ENCODE data around the gene MYO1H.
"Not testable (repeated sequence)": the region's sequence is repeated elsewhere in the genome, so short reads cannot be mapped to it uniquely, and the experiment has no call there.

DNA sequence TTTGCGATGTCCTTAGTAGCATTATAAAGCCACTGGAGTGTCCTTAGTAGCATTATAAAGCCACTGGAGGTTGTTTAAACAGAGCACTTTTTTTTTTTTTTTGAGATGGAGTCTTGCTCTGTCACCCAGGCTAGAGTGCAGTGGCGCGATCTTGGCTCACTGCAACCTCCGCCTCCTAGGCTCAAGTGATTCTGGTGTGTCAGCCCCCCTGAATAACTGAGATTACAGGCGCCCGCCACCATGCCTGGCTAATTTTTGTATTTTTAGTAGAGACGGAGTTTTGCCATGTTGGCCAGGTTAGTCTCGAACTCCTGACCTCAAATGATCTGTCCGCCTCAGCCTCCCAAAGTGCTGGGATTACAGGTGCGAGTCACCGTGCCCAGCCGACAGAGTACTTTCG, 92.3 kb downstream of the MYO1H start:
- TF ChIP-seq, protein P1, sequence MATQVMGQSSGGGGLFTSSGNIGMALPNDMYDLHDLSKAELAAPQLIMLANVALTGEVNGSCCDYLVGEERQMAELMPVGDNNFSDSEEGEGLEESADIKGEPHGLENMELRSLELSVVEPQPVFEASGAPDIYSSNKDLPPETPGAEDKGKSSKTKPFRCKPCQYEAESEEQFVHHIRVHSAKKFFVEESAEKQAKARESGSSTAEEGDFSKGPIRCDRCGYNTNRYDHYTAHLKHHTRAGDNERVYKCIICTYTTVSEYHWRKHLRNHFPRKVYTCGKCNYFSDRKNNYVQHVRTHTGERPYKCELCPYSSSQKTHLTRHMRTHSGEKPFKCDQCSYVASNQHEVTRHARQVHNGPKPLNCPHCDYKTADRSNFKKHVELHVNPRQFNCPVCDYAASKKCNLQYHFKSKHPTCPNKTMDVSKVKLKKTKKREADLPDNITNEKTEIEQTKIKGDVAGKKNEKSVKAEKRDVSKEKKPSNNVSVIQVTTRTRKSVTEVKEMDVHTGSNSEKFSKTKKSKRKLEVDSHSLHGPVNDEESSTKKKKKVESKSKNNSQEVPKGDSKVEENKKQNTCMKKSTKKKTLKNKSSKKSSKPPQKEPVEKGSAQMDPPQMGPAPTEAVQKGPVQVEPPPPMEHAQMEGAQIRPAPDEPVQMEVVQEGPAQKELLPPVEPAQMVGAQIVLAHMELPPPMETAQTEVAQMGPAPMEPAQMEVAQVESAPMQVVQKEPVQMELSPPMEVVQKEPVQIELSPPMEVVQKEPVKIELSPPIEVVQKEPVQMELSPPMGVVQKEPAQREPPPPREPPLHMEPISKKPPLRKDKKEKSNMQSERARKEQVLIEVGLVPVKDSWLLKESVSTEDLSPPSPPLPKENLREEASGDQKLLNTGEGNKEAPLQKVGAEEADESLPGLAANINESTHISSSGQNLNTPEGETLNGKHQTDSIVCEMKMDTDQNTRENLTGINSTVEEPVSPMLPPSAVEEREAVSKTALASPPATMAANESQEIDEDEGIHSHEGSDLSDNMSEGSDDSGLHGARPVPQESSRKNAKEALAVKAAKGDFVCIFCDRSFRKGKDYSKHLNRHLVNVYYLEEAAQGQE (IDR thresholded peaks at IDR 0.05; ENCODE audit: unreplicated experiment): not testable (repeated sequence)
- TF ChIP-seq, protein P2, sequence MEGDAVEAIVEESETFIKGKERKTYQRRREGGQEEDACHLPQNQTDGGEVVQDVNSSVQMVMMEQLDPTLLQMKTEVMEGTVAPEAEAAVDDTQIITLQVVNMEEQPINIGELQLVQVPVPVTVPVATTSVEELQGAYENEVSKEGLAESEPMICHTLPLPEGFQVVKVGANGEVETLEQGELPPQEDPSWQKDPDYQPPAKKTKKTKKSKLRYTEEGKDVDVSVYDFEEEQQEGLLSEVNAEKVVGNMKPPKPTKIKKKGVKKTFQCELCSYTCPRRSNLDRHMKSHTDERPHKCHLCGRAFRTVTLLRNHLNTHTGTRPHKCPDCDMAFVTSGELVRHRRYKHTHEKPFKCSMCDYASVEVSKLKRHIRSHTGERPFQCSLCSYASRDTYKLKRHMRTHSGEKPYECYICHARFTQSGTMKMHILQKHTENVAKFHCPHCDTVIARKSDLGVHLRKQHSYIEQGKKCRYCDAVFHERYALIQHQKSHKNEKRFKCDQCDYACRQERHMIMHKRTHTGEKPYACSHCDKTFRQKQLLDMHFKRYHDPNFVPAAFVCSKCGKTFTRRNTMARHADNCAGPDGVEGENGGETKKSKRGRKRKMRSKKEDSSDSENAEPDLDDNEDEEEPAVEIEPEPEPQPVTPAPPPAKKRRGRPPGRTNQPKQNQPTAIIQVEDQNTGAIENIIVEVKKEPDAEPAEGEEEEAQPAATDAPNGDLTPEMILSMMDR (conservative IDR thresholded peaks at IDR 0.05; ENCODE audit: low read depth in 2 of 2): not testable (repeated sequence)
- TF ChIP-seq POLR2AphosphoS5 (IDR thresholded peaks at IDR 0.05; ENCODE audit: low read depth); EZH2 (IDR thresholded peaks at IDR 0.05; ENCODE audit: low read depth, unreplicated experiment); JUNB (IDR thresholded peaks at IDR 0.05; ENCODE audit: unreplicated experiment); CREB1 (CRISPR knock-in tag; IDR thresholded peaks at IDR 0.05; ENCODE audit: low read depth); NANOG (IDR thresholded peaks at IDR 0.05; ENCODE audit: borderline replicate concordance); EZH2phosphoT487 (IDR thresholded peaks at IDR 0.05; ENCODE audit: unreplicated experiment); STAT1 (IDR thresholded peaks at IDR 0.05; ENCODE audit: unreplicated experiment): not testable (repeated sequence)
- TF ChIP-seq, protein P3, sequence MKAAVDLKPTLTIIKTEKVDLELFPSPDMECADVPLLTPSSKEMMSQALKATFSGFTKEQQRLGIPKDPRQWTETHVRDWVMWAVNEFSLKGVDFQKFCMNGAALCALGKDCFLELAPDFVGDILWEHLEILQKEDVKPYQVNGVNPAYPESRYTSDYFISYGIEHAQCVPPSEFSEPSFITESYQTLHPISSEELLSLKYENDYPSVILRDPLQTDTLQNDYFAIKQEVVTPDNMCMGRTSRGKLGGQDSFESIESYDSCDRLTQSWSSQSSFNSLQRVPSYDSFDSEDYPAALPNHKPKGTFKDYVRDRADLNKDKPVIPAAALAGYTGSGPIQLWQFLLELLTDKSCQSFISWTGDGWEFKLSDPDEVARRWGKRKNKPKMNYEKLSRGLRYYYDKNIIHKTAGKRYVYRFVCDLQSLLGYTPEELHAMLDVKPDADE (IDR thresholded peaks at IDR 0.05): not testable (repeated sequence)
- TF ChIP-seq, protein P4, sequence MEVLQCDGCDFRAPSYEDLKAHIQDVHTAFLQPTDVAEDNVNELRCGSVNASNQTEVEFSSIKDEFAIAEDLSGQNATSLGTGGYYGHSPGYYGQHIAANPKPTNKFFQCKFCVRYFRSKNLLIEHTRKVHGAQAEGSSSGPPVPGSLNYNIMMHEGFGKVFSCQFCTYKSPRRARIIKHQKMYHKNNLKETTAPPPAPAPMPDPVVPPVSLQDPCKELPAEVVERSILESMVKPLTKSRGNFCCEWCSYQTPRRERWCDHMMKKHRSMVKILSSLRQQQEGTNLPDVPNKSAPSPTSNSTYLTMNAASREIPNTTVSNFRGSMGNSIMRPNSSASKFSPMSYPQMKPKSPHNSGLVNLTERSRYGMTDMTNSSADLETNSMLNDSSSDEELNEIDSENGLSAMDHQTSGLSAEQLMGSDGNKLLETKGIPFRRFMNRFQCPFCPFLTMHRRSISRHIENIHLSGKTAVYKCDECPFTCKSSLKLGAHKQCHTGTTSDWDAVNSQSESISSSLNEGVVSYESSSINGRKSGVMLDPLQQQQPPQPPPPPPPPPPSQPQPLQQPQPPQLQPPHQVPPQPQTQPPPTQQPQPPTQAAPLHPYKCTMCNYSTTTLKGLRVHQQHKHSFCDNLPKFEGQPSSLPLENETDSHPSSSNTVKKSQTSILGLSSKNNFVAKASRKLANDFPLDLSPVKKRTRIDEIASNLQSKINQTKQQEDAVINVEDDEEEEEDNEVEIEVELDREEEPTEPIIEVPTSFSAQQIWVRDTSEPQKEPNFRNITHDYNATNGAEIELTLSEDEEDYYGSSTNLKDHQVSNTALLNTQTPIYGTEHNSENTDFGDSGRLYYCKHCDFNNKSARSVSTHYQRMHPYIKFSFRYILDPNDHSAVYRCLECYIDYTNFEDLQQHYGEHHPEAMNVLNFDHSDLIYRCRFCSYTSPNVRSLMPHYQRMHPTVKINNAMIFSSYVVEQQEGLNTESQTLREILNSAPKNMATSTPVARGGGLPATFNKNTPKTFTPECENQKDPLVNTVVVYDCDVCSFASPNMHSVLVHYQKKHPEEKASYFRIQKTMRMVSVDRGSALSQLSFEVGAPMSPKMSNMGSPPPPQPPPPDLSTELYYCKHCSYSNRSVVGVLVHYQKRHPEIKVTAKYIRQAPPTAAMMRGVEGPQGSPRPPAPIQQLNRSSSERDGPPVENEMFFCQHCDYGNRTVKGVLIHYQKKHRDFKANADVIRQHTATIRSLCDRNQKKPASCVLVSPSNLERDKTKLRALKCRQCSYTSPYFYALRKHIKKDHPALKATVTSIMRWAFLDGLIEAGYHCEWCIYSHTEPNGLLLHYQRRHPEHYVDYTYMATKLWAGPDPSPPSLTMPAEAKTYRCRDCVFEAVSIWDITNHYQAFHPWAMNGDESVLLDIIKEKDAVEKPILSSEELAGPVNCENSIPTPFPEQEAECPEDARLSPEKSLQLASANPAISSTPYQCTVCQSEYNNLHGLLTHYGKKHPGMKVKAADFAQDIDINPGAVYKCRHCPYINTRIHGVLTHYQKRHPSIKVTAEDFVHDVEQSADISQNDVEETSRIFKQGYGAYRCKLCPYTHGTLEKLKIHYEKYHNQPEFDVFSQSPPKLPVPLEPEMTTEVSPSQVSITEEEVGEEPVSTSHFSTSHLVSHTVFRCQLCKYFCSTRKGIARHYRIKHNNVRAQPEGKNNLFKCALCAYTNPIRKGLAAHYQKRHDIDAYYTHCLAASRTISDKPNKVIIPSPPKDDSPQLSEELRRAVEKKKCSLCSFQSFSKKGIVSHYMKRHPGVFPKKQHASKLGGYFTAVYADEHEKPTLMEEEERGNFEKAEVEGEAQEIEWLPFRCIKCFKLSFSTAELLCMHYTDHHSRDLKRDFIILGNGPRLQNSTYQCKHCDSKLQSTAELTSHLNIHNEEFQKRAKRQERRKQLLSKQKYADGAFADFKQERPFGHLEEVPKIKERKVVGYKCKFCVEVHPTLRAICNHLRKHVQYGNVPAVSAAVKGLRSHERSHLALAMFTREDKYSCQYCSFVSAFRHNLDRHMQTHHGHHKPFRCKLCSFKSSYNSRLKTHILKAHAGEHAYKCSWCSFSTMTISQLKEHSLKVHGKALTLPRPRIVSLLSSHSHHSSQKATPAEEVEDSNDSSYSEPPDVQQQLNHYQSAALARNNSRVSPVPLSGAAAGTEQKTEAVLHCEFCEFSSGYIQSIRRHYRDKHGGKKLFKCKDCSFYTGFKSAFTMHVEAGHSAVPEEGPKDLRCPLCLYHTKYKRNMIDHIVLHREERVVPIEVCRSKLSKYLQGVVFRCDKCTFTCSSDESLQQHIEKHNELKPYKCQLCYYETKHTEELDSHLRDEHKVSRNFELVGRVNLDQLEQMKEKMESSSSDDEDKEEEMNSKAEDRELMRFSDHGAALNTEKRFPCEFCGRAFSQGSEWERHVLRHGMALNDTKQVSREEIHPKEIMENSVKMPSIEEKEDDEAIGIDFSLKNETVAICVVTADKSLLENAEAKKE (CRISPR knock-in tag; IDR thresholded peaks at IDR 0.05): not testable (repeated sequence)

Data from GM23338 (cell line).